SJCRH30 (cell line): ENCODE results near the gene KRTAP4-4. TPM values are rescaled to one million over a fixed set of nuclear protein-coding genes. Genes with fewer than 3 reads are reported as not detected.
"Not testable (repeated sequence)": the region's sequence is repeated elsewhere in the genome, so short reads cannot be mapped to it uniquely, and the experiment has no call there.

Source experiments
- DNase-seq, 2 experiments: peaks; one replicate each; pipeline ENCODE4 v3.0.0-alpha.2; 2015 to 2020
- H3K27ac ChIP-seq: fragments of 250-450 bp; sonication (Bioruptor Pico); 2 replicates; pipeline ENCODE4 v1.5.1; 2020; ENCODE audit warnings: mild to moderate bottlenecking, moderate library complexity
- H3K27me3 ChIP-seq: fragments of 250-450 bp; sonication (Bioruptor Pico); 2 replicates; pipeline ENCODE4 v1.5.1; 2020; ENCODE audit warnings: mild to moderate bottlenecking, moderate library complexity
- H3K36me3 ChIP-seq: fragments of 250-450 bp; sonication (Bioruptor Pico); 2 replicates; pipeline ENCODE4 v1.5.1; 2020; ENCODE audit warnings: mild to moderate bottlenecking, moderate library complexity
- H3K4me1 ChIP-seq: fragments of 250-450 bp; sonication (Bioruptor Pico); 2 replicates; pipeline ENCODE4 v1.5.1; 2020; ENCODE audit warnings: mild to moderate bottlenecking, moderate library complexity
- H3K4me3 ChIP-seq: fragments of 250-450 bp; sonication (Bioruptor Pico); 2 replicates; pipeline ENCODE4 v1.5.1; 2020; ENCODE audit warnings: mild to moderate bottlenecking, moderate library complexity
- H3K9me3 ChIP-seq: fragments of 250-450 bp; sonication (Bioruptor Pico); replicated peaks from 2 replicates; pipeline ENCODE4 v1.5.1; 2020; ENCODE audit warnings: mild to moderate bottlenecking, moderate library complexity
- total RNA-seq: library from RNA; depleted of rRNA; stranded (reverse); fragments of >200 nt; shearing (Covaris generic); gene quantifications from 2 replicates; pipeline ENCODE4 v1.2.3, GENCODE V29; 2014

Gene KRTAP4-4
- total RNA-seq, 1 experiment from 2014 or later: not detected

GRCh38 chr17:41167561-41167960, 7.0 kb upstream of the KRTAP4-4 start:
- DNase-seq: peak; percentile 70 to 71
- Histone ChIP-seq H3K9me3 (no peaks in the 10 kb centered on the region), H3K4me3 (no peak overlapping the region), H3K4me1 (no peaks in the 10 kb centered on the region), H3K27me3 (no peaks in the 10 kb centered on the region), H3K27ac (no peak overlapping the region), H3K36me3 (no peaks in the 10 kb centered on the region)

DNA sequence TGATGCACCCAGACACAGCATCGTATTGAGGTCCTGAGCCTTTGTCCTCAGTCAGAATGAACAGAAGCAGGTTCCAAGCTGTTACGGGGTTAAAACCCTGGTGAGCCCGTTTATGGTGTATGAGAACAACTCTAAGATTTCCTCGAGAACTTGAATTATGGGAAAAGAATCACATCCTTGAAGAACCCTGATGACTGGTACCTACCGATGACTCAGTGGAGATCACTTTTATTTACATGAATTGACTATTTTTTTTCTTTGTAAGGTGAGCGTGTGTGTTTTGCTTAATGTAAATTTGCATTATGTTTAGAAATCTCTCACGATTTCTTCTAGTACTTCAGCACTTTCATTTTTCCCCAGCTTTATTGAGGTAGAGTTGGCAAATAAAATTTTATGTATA, 3.3 kb upstream of the KRTAP4-4 start:
- Histone ChIP-seq H3K4me1 (no peaks in the 10 kb centered on the region), H3K9me3 (no peaks in the 10 kb centered on the region), H3K4me3 (no peak overlapping the region), H3K36me3 (no peaks in the 10 kb centered on the region), H3K27ac (no peak overlapping the region), H3K27me3 (no peaks in the 10 kb centered on the region)
- no peak for DNase-seq

GRCh38 chr17:41160190-41160589, 358 bp downstream of the KRTAP4-4 start:
- H3K4me3 ChIP-seq, H3K4me1 ChIP-seq, H3K27ac ChIP-seq, H3K9me3 ChIP-seq, H3K27me3 ChIP-seq, H3K36me3 ChIP-seq: not testable (repeated sequence)
- peak in 1 of 2 experiments; percentile 32 for DNase-seq

DNA sequence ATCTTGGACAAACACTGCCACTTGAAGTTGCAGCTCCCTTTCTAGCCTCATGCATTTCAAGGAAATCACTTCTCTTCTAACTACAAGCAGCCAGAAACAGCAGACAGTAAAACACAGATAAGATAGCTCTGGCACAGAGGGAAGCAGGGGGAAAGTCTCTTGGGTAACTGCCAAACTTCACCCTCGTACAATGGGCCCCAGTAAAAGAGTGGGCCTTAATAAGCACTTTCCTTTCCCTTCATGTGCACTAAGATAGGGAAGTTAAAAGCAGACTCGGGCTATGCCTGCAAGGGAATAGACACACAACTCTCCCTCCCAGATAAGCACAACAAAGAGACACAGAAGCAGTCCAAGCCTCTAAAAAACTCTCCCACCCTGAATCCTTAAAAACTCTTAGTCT, 6.7 kb downstream of the KRTAP4-4 start:
- H3K27me3 ChIP-seq: no peaks in the 10 kb centered on the region
- H3K27ac ChIP-seq: no peak overlapping the region
- H3K4me1 ChIP-seq: no peaks in the 10 kb centered on the region
- no peaks in the 10 kb centered on the region for H3K9me3 ChIP-seq
- no peaks in the 10 kb centered on the region for H3K36me3 ChIP-seq
- no peak for DNase-seq
- no peak overlapping the region for H3K4me3 ChIP-seq

- no peak overlapping the region for H3K4me3 ChIP-seq
- no peak overlapping the region for H3K27ac ChIP-seq
- DNase-seq: no peak
- no peaks in the 10 kb centered on the region for H3K4me1 ChIP-seq
- no peaks in the 10 kb centered on the region for H3K27me3 ChIP-seq
- H3K36me3 ChIP-seq: no peaks in the 10 kb centered on the region
- no peaks in the 10 kb centered on the region for H3K9me3 ChIP-seq
Observed at GRCh38 chr17:41151525-41151924, 9.0 kb downstream of the KRTAP4-4 start.

- Histone ChIP-seq H3K27ac (no peak overlapping the region), H3K27me3 (no peaks in the 10 kb centered on the region), H3K9me3 (no peaks in the 10 kb centered on the region), H3K36me3 (no peaks in the 10 kb centered on the region), H3K4me3 (no peak overlapping the region), H3K4me1 (no peaks in the 10 kb centered on the region)
- no peak for DNase-seq
Observed at GRCh38 chr17:41150026-41150425, 10.5 kb downstream of the KRTAP4-4 start.

GRCh38 chr17:41149652-41149985, 10.9 kb downstream of the KRTAP4-4 start, which contains the start of gene KRTAP4-5:
Gene KRTAP4-5 (minus strand): TSS chr17:41149825. CDS start chr17:41149767, 58 bp downstream.
- Histone ChIP-seq H3K27me3 (no peaks in the 10 kb centered on the region), H3K27ac (peak within 1 kb of the TSS; percentile 2; the same call in 1 of the 2 replicates), H3K36me3 (no peaks in the 10 kb centered on the region), H3K4me3 (no peak within 1 kb of the TSS), H3K9me3 (no peaks in the 10 kb centered on the region), H3K4me1 (no peaks in the 10 kb centered on the region)
- no peak for DNase-seq

- H3K9me3 ChIP-seq, H3K27me3 ChIP-seq, H3K4me1 ChIP-seq, H3K4me3 ChIP-seq, H3K36me3 ChIP-seq: not testable (repeated sequence)
- peak; percentile 57 to 59 for DNase-seq
- peak overlapping the region; percentile 2; the same call in 1 of the 2 replicates for H3K27ac ChIP-seq
Observed at GRCh38 chr17:41148971-41149651, 11.4 kb downstream of the KRTAP4-4 start.

DNA sequence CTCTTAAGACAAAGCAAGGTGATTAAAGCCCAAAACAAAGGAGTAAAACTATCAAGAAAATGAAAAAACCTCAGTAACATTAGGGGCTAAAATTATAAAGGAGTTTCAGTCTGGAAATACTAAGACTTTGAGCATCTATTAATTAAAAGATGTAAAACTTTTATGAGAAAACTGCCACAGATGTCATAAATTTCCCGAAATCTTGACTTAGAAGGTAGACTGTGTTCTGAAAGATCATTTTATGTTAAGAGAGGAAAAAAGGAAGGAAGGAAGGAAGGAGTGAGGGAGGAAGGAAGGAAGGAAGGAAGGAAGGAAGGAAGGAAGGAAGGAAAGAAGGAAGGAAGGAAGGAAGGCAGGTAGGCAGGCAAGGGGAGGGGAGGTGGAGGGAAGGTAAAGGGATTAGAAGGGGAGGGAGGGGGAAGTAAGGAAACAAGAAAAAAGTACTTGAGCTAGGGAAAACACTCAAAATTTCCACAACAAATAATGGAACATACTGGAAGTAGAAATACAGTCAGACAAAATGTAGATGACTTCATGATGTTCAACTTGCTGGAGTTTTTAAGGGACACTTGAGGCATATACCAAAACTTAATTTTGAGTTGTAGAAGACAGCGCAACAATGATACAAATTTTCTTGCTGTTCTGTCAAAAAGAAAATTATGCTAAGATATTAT, 12.9 kb downstream of the KRTAP4-4 start:
- H3K36me3 ChIP-seq: no peaks in the 10 kb centered on the region
- no peak overlapping the region for H3K27ac ChIP-seq
- H3K27me3 ChIP-seq: no peaks in the 10 kb centered on the region
- no peak overlapping the region for H3K4me3 ChIP-seq
- no peak for DNase-seq
- H3K9me3 ChIP-seq: peaks cover 5% of the 10 kb centered on the region; the same call in 1 of the 2 replicates
- no peaks in the 10 kb centered on the region for H3K4me1 ChIP-seq

- Histone ChIP-seq H3K4me3 (no peak overlapping the region), H3K27me3 (no peaks in the 10 kb centered on the region), H3K9me3 (peaks cover 11% of the 10 kb centered on the region), H3K27ac (no peak overlapping the region), H3K4me1 (no peaks in the 10 kb centered on the region), H3K36me3 (no peaks in the 10 kb centered on the region)
- no peak for DNase-seq
Observed at GRCh38 chr17:41145261-41145660, 15.3 kb downstream of the KRTAP4-4 start.

- no peaks in the 10 kb centered on the region for H3K36me3 ChIP-seq
- H3K4me3 ChIP-seq: no peak overlapping the region
- H3K27me3 ChIP-seq: no peaks in the 10 kb centered on the region
- no peak for DNase-seq
- no peak overlapping the region for H3K27ac ChIP-seq
- H3K4me1 ChIP-seq: no peaks in the 10 kb centered on the region
- H3K9me3 ChIP-seq: peaks cover 11% of the 10 kb centered on the region
Observed at GRCh38 chr17:41144846-41145245, 15.7 kb downstream of the KRTAP4-4 start.

GRCh38 chr17:41141361-41141760, 19.2 kb downstream of the KRTAP4-4 start:
- DNase-seq: no peak
- Histone ChIP-seq H3K36me3 (no peaks in the 10 kb centered on the region), H3K27ac (no peak overlapping the region), H3K4me1 (no peaks in the 10 kb centered on the region), H3K27me3 (no peaks in the 10 kb centered on the region), H3K4me3 (no peak overlapping the region), H3K9me3 (peaks cover 11% of the 10 kb centered on the region)

GRCh38 chr17:41140360-41141131, 20.0 kb downstream of the KRTAP4-4 start, which contains the start of gene KRTAP4-6:
Gene KRTAP4-6 (minus strand): TSS chr17:41140544. CDS start chr17:41140487, 57 bp downstream.
- Histone ChIP-seq H3K27ac (peak within 1 kb of the TSS; percentile 23; the same call in 1 of the 2 replicates), H3K27me3 (no peaks in the 10 kb centered on the region), H3K36me3 (no peaks in the 10 kb centered on the region), H3K4me1 (no peaks in the 10 kb centered on the region), H3K4me3 (no peak within 1 kb of the TSS), H3K9me3 (peaks cover 11% of the 10 kb centered on the region)
- peak in 1 of 2 experiments; percentile 11 for DNase-seq

GRCh38 chr17:41139865-41140264, 20.7 kb downstream of the KRTAP4-4 start:
- peak overlapping the region; percentile 23; the same call in 1 of the 2 replicates for H3K27ac ChIP-seq
- peaks cover 11% of the 10 kb centered on the region for H3K9me3 ChIP-seq
- H3K36me3 ChIP-seq, H3K4me1 ChIP-seq, H3K27me3 ChIP-seq, H3K4me3 ChIP-seq: not testable (repeated sequence)
- peak; percentile 63 to 70 for DNase-seq
